NCI-H2196 treated with DMSO at 0.1 percent for 48 hours (cell line): ENCODE data around the gene NPY2R.

Experiments used
- DNase-seq: peaks from one replicate; lab custom pipeline; 2025; ENCODE audit not compliant: unreplicated experiment; lab: John Stamatoyannopoulos, UW

Gene NPY2R

GRCh38 chr4:155208258-155209054, at the start of gene NPY2R:
Gene NPY2R (plus strand): TSS chr4:155208636. CDS start chr4:155213940, 5,304 bp downstream.
- DNase-seq, result no peak

GRCh38 chr4:155161357-155161756, 47.1 kb upstream of the NPY2R start:
- DNase-seq, result no peak

GRCh38 chr4:155164718-155165117, 43.7 kb upstream of the NPY2R start:
- no peak for DNase-seq

GRCh38 chr4:155170569-155170968, 37.9 kb upstream of the NPY2R start:
- DNase-seq, result no peak

- DNase-seq, result no peak
These were observed 35.1 kb upstream of the NPY2R start for GRCh38 chr4:155173371-155173770.

GRCh38 chr4:155174668-155175067, 33.8 kb upstream of the NPY2R start:
- DNase-seq, result no peak

GRCh38 chr4:155179216-155179615, 29.2 kb upstream of the NPY2R start:
- DNase-seq, result no peak

- no peak for DNase-seq
These were observed 21.5 kb upstream of the NPY2R start for GRCh38 chr4:155186972-155187371.

- DNase-seq, result no peak
These were observed 20.4 kb upstream of the NPY2R start for GRCh38 chr4:155187989-155188388.

GRCh38 chr4:155190099-155190498, 18.3 kb upstream of the NPY2R start:
- DNase-seq, result no peak

- no peak for DNase-seq
These were observed 10.7 kb upstream of the NPY2R start for GRCh38 chr4:155197757-155198156.

- no peak for DNase-seq
These were observed 740 bp upstream of the NPY2R start for GRCh38 chr4:155207534-155208257.

GRCh38 chr4:155220025-155220424, 11.6 kb downstream of the NPY2R start:
- DNase-seq, result no peak

GRCh38 chr4:155227131-155227530, 18.7 kb downstream of the NPY2R start:
- no peak for DNase-seq

GRCh38 chr4:155228713-155229112, 20.3 kb downstream of the NPY2R start:
- DNase-seq, result no peak

GRCh38 chr4:155232432-155232831, 24.0 kb downstream of the NPY2R start:
- no peak for DNase-seq

- no peak for DNase-seq
These were observed 25.8 kb downstream of the NPY2R start for GRCh38 chr4:155234206-155234605.

- DNase-seq, result no peak
These were observed 29.1 kb downstream of the NPY2R start for GRCh38 chr4:155237567-155237966.

GRCh38 chr4:155241225-155241624, 32.8 kb downstream of the NPY2R start:
- no peak for DNase-seq

- no peak for DNase-seq
These were observed 33.2 kb downstream of the NPY2R start for GRCh38 chr4:155241664-155242063.

- no peak for DNase-seq
These were observed 36.7 kb downstream of the NPY2R start for GRCh38 chr4:155245105-155245504.
